ENCODE measurements around the gene NHEJ1.

Gene NHEJ1

GRCh38 chr2:219131327-219131726 lies 29.3 kb downstream of the NHEJ1 start:
- TF ChIP-seq CTCF (IDR thresholded peaks at IDR 0.05; ENCODE audit: extremely low read depth, insufficient read depth, missing control alignments): no peak
- in situ Hi-C loops (cut with MboI; ENCODE audit: low pct_unique_long_range_greater_than_20kb, low sequenced_read_pairs, unreplicated experiment): no loop called here
- DNase-seq (ENCODE audit: low spot score): no peak

GRCh38 chr2:219129589-219129988 lies 31.0 kb downstream of the NHEJ1 start:
- TF ChIP-seq CTCF (IDR thresholded peaks at IDR 0.05; ENCODE audit: extremely low read depth, insufficient read depth, missing control alignments): no peak
- no peak for DNase-seq (ENCODE audit: low spot score)
- in situ Hi-C loops (cut with MboI; ENCODE audit: low pct_unique_long_range_greater_than_20kb, low sequenced_read_pairs, unreplicated experiment): no loop called here

- DNase-seq (ENCODE audit: low spot score): no peak
These were observed 32.2 kb downstream of the NHEJ1 start for GRCh38 chr2:219128396-219128795.

GRCh38 chr2:219127037-219127635 lies 33.5 kb downstream of the NHEJ1 start:
- in situ Hi-C loops (cut with MboI; ENCODE audit: low pct_unique_long_range_greater_than_20kb, low sequenced_read_pairs, unreplicated experiment): no loop called here
- no peak for TF ChIP-seq CTCF (IDR thresholded peaks at IDR 0.05; ENCODE audit: extremely low read depth, insufficient read depth, missing control alignments)
- DNase-seq (ENCODE audit: low spot score): no peak

More at GRCh38 chr2:219128396-219128795, 32.2 kb downstream of the NHEJ1 start:
- no peak for TF ChIP-seq CTCF (IDR thresholded peaks at IDR 0.05; ENCODE audit: extremely low read depth, insufficient read depth, missing control alignments)
- in situ Hi-C loops (cut with MboI; ENCODE audit: low pct_unique_long_range_greater_than_20kb, low sequenced_read_pairs, unreplicated experiment): no loop called here

- DNase-seq (ENCODE audit: low spot score): no peak
These were observed 34.1 kb downstream of the NHEJ1 start for GRCh38 chr2:219126555-219126954.

DNA sequence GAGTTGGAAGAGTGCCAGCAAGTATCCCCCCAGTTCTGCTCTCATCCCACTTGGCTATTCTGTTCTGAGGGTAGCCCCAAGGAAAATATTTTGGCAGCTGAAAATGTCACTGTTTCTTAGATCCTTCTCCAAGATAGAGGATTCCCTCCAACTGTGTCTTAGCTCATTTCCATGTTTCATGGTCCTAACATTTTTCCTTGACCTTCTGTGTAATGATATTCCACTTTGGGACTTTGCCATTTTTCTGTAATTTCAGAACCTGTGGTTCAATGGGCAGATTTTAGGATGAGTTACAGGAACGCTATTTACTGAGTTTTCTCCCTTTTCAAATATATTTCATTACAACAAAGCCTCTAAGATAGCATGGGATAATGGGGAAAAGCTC lies 34.7 kb downstream of the NHEJ1 start:
- in situ Hi-C loops (cut with MboI; ENCODE audit: low pct_unique_long_range_greater_than_20kb, low sequenced_read_pairs, unreplicated experiment): no loop called here
- no peak for DNase-seq (ENCODE audit: low spot score)
- no peak for TF ChIP-seq CTCF (IDR thresholded peaks at IDR 0.05; ENCODE audit: extremely low read depth, insufficient read depth, missing control alignments)

More at GRCh38 chr2:219126555-219126954, 34.1 kb downstream of the NHEJ1 start:
- in situ Hi-C loops (cut with MboI; ENCODE audit: low pct_unique_long_range_greater_than_20kb, low sequenced_read_pairs, unreplicated experiment): no loop called here
- no peak for TF ChIP-seq CTCF (IDR thresholded peaks at IDR 0.05; ENCODE audit: extremely low read depth, insufficient read depth, missing control alignments)

Measured in GM13977 (cell line).